NCI-H2196 (cell line): Measurements from ENCODE around the gene C1QTNF9.
"Not testable (repeated sequence)": the region's sequence is repeated elsewhere in the genome, so short reads cannot be mapped to it uniquely, and the experiment has no call there.

ENCODE experiments used
- DNase-seq: peaks from one replicate; lab custom pipeline; 2025; ENCODE audit not compliant: unreplicated experiment; lab: John Stamatoyannopoulos, UW

Gene C1QTNF9

GRCh38 chr13:24309300-24309699 is at the start of gene C1QTNF9:
C1QTNF9 (plus strand) TSS chr13:24309580; CDS start chr13:24316004, 6,424 bp downstream.
- DNase-seq, result not testable (repeated sequence)

GRCh38 chr13:24261566-24261965 is 47.8 kb upstream of the C1QTNF9 start:
- no peak for DNase-seq

GRCh38 chr13:24263632-24264031 is 45.7 kb upstream of the C1QTNF9 start:
- no peak for DNase-seq

GRCh38 chr13:24264976-24265375 is 44.4 kb upstream of the C1QTNF9 start:
- DNase-seq, result no peak

GRCh38 chr13:24265453-24265852 is 43.9 kb upstream of the C1QTNF9 start:
- no peak for DNase-seq

GRCh38 chr13:24267274-24267673 is 42.1 kb upstream of the C1QTNF9 start:
- no peak for DNase-seq

- no peak for DNase-seq
Observed at GRCh38 chr13:24267801-24268200, 41.6 kb upstream of the C1QTNF9 start.

GRCh38 chr13:24269821-24270220 is 39.6 kb upstream of the C1QTNF9 start:
- DNase-seq, result no peak

- DNase-seq, result no peak
Observed at GRCh38 chr13:24270639-24271141, 38.7 kb upstream of the C1QTNF9 start.

GRCh38 chr13:24271231-24271600 is 38.2 kb upstream of the C1QTNF9 start:
- no peak for DNase-seq

GRCh38 chr13:24271601-24272451 is 37.6 kb upstream of the C1QTNF9 start:
- DNase-seq, result no peak

GRCh38 chr13:24272452-24273161 is 36.8 kb upstream of the C1QTNF9 start:
- no peak for DNase-seq

- DNase-seq, result no peak
Observed at GRCh38 chr13:24273926-24274325, 35.5 kb upstream of the C1QTNF9 start.

GRCh38 chr13:24274452-24275021 is 34.8 kb upstream of the C1QTNF9 start:
- no peak for DNase-seq

- no peak for DNase-seq
Observed at GRCh38 chr13:24275041-24275440, 34.3 kb upstream of the C1QTNF9 start.

- DNase-seq, result no peak
Observed at GRCh38 chr13:24276306-24276705, 33.1 kb upstream of the C1QTNF9 start.

- DNase-seq, result no peak
Observed at GRCh38 chr13:24276861-24277260, 32.5 kb upstream of the C1QTNF9 start.

GRCh38 chr13:24277761-24278160 is 31.6 kb upstream of the C1QTNF9 start:
- DNase-seq, result no peak

- DNase-seq, result no peak
Observed at GRCh38 chr13:24279327-24280110, 29.9 kb upstream of the C1QTNF9 start.

- no peak for DNase-seq
Observed at GRCh38 chr13:24280720-24281119, 28.7 kb upstream of the C1QTNF9 start.
